ENCODE measurements around the gene SYNM.

The SYNM gene

GRCh38 chr15:99084965-99085364 lies 19.9 kb upstream of the SYNM start:
- no peak for DNase-seq (ENCODE audit: low read depth)

GRCh38 chr15:99085413-99086326 lies 19.2 kb upstream of the SYNM start:
- DNase-seq (ENCODE audit: low read depth), result peak; percentile 33

GRCh38 chr15:99086327-99086667 lies 18.6 kb upstream of the SYNM start:
- DNase-seq (ENCODE audit: low read depth), result no peak

- no peak for DNase-seq (ENCODE audit: low read depth)
Observed at GRCh38 chr15:99087405-99087943, 17.4 kb upstream of the SYNM start.

- no peak for DNase-seq (ENCODE audit: low read depth)
Observed at GRCh38 chr15:99090011-99090699, 14.7 kb upstream of the SYNM start.

DNA sequence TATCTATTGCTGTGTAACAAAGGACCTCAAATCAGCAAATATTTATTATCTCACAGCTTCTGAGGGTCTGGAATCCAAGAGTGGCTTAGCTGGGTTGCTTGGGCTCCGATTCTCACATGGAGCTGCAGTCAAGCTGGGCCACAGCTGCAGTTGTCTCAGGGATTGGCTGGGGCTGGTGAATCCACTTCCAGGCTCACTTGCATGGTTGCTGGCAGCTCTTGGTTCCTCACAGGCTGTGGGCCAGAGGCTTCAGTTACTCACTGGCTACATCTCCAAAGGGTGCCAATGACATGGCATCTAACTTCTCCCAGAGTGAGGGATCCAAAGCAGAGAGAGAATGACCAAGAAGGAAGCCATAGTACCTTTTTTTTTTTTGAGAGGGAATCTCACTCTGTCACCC lies 13.9 kb upstream of the SYNM start:
- DNase-seq (ENCODE audit: low read depth), result no peak

- no peak for DNase-seq (ENCODE audit: low read depth)
Observed at GRCh38 chr15:99092554-99093172, 12.2 kb upstream of the SYNM start.

DNA sequence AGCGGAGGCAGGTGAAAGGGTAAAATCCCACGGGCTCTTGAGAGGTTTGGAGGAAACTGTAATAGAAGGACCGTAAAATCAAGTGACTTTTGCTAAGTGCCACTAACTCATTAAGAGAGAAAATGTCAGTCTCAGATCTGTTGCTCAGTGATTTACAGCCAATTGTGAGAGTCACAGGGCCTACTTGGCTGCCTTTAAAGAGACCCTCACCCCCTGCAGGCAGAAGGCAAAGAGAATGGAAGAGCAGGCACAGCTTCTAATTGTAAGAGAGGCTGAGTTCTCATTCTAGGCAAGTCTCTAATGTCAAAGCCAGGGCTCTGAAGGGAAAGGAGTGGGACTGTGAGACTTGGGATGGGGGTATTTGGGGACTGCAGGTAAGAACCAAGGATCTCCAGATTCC lies 9.3 kb upstream of the SYNM start:
- DNase-seq (ENCODE audit: low read depth), result no peak

DNA sequence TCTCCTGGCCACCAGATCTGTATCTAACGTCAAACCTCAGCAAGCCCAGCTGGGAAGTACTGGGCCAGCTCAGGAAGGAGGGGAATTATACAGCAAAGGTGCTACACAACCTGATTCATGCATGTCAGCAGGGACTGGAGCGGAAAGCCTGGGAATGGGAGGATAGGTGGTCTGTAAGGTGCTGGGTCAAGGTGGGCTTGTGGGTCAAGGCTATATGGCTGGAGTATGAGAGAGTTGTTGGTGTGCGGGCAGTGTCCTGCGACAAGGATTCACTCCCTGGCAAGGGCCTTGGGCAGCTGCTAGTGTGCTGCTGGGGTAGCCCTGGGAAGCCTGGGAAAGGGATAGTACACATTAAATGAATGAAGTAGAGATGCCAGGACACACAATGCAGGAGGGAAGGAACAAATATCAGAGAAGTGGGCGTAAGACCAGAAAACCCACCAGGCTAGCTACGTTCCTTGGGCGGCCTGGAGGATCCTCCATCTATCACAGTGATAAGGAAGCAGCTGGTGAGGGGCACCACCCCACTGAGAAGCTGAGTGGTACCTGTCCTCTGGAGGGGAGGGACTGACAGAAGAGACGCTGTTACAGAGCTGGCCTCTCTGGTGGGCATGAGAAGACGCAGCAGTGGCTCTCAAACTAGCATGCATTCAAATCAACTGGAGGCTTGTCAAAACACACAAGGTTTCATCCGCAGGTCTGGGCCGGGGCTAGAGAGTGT lies 8.5 kb upstream of the SYNM start:
- no peak for DNase-seq (ENCODE audit: low read depth)

- no peak for DNase-seq (ENCODE audit: low read depth)
Observed at GRCh38 chr15:99096894-99097426, 7.9 kb upstream of the SYNM start.

- DNase-seq (ENCODE audit: low read depth), result no peak
Observed at GRCh38 chr15:99097441-99098410, 7.2 kb upstream of the SYNM start.

- no peak for DNase-seq (ENCODE audit: low read depth)
Observed at GRCh38 chr15:99098426-99098825, 6.5 kb upstream of the SYNM start.

GRCh38 chr15:99098991-99099390 lies 5.9 kb upstream of the SYNM start:
- DNase-seq (ENCODE audit: low read depth), result no peak

DNA sequence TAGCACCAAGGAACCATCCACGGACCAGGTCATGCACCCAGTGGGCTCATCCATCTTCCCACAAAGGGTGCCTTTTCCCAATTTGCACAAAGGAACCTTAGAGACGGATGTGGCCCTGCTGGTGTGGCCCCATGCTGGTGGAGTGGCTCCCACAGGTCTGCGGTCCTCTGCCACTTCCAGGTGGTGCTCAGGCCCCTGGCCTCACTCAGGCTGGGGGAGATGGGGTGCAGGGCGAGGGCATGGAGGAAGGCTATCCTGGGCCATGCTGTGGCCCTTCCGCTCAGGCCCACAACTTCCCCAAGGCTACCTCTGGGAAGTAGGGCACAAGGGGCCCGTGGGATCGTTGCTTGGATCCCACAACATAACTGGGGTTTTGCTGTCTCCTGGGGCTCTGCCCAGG lies 5.2 kb upstream of the SYNM start:
- DNase-seq (ENCODE audit: low read depth), result no peak

- DNase-seq (ENCODE audit: low read depth), result peak; percentile 81
Observed at GRCh38 chr15:99100245-99101173, 4.4 kb upstream of the SYNM start.

DNA sequence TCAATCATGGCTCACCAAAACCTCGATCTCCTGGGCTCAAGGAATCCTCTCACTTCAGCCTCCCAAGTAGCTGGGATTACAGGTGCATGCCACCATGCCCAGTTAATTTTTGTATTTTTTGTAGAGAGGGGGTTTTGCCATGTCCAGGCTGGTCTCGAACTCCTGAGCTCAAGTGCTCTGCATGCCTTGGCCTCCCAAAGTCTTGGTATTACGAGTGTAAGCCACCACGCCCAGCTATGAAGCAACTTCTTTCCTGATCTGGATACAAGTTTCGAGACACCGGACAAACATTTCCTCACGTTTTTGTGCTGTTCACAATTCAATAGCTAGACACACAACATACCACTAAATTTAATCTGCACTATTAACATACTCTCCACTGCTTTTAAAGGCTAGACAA lies 3.4 kb upstream of the SYNM start:
- no peak for DNase-seq (ENCODE audit: low read depth)

GRCh38 chr15:99102332-99103235 lies 2.3 kb upstream of the SYNM start:
- DNase-seq (ENCODE audit: low read depth), result no peak

- DNase-seq (ENCODE audit: low read depth), result no peak
Observed at GRCh38 chr15:99103279-99103678, 1.6 kb upstream of the SYNM start.
